Erythroblast (primary cell): ENCODE data around the gene PATJ.

Experiments used
- GATA1 ChIP-seq: IDR thresholded peaks from 2 replicates; pipeline ENCODE4 v1.6.1; 2011; ENCODE audit warnings: low read depth, mild to moderate bottlenecking, control low read depth, low read length, moderate library complexity
- POLR2A ChIP-seq: IDR thresholded peaks from 2 replicates; pipeline ENCODE4 v1.6.1; 2011; ENCODE audit warnings: mild to moderate bottlenecking, low read length

- TF ChIP-seq POLR2A (no peak), GATA1 (no peak)
These were observed 303.3 kb downstream of the PATJ start for GRCh38 chr1:62045574-62045973.
